HEK293 (cell line): ENCODE results near the gene GZMB.

Experiments
- CTCF ChIA-PET: fragments of 350-600 bp; formaldehyde crosslinking; extraction: SDS; loops from one replicate; lab custom pipeline; 2021; ENCODE audit warnings: antibody characterized with exemption; lab: Yijun Ruan, JAX
- POLR2A ChIA-PET: fragments of 300-600 bp; formaldehyde crosslinking; extraction: SDS; loops from one replicate; lab custom pipeline; 2020; ENCODE audit warnings: antibody characterized with exemption, inconsistent platforms; lab: Yijun Ruan, JAX
- H3K27ac ChIP-seq: fragments of 200-500 bp; sonication (Bioruptor generic); 2 replicates; pipeline ENCODE4 v1.5.1; 2014; ENCODE audit warnings: low read depth, low read length, control low read depth, inconsistent platforms; ENCODE audit errors: extremely low read depth
- H3K36me3 ChIP-seq, 2 experiments: fragments of 200-500 bp in 1 of 2; sonication (Bioruptor generic) in 1 of 2; 1 replicate in 1 of 2; 2 replicates in 1 of 2; pipeline ENCODE4 v1.5.1; 2014 to 2017; ENCODE audit warnings: inconsistent platforms in 2 of 2, low read length in 2 of 2; ENCODE audit not compliant: control insufficient read depth in 2 of 2, insufficient read depth in 1 of 2
- H3K4me1 ChIP-seq: fragments of 200-500 bp; sonication (Bioruptor generic); 2 replicates; pipeline ENCODE4 v1.5.1; 2014; ENCODE audit warnings: mild to moderate bottlenecking, low read length, inconsistent platforms; ENCODE audit not compliant: control insufficient read depth, insufficient read depth
- H3K4me3 ChIP-seq: 2 replicates; pipeline ENCODE4 v1.5.1; 2011; ENCODE audit warnings: low read depth, mild to moderate bottlenecking, control low read depth, low read length, moderate library complexity
- H3K9me3 ChIP-seq: fragments of 200-500 bp; sonication (Bioruptor generic); 2 replicates; pipeline ENCODE4 v1.5.1; 2014; ENCODE audit warnings: low read depth, low read length, inconsistent platforms; ENCODE audit not compliant: control insufficient read depth, insufficient read depth
- HOXD13 ChIP-seq: sonication (generic); formaldehyde crosslinking; IDR thresholded peaks from 2 replicates; pipeline ENCODE4 v1.8.0; 2022; ENCODE audit warnings: missing genetic modification reagents, borderline replicate concordance
- KLF8 ChIP-seq: fragments of 450-650 bp; formaldehyde crosslinking; IDR thresholded peaks from 2 replicates; pipeline ENCODE4 v1.5.1; 2016; ENCODE audit warnings: missing biosample characterization, missing genetic modification characterization
- ZBTB7A ChIP-seq: fragments of 450-650 bp; formaldehyde crosslinking; IDR thresholded peaks from 2 replicates; pipeline ENCODE4 v1.5.1; 2016; ENCODE audit warnings: low read depth, missing biosample characterization, missing genetic modification characterization
- ZNF133 ChIP-seq: fragments of 450-650 bp; formaldehyde crosslinking; IDR thresholded peaks from 2 replicates; pipeline ENCODE4 v1.5.1; 2016; ENCODE audit warnings: missing biosample characterization, missing genetic modification characterization
- ZNF140 ChIP-seq: fragments of 450-650 bp; formaldehyde crosslinking; IDR thresholded peaks from 2 replicates; pipeline ENCODE4 v1.5.1; 2016; ENCODE audit warnings: missing biosample characterization, missing genetic modification characterization
- ZNF146 ChIP-seq: fragments of 450-650 bp; formaldehyde crosslinking; IDR thresholded peaks from 2 replicates; pipeline ENCODE4 v1.5.1; 2016; ENCODE audit warnings: missing biosample characterization, missing genetic modification characterization
- ZNF157 ChIP-seq: fragments of 450-650 bp; formaldehyde crosslinking; IDR thresholded peaks from 2 replicates; pipeline ENCODE4 v1.5.1; 2016; ENCODE audit warnings: missing biosample characterization, missing genetic modification characterization
- ZNF335 ChIP-seq: fragments of 450-650 bp; formaldehyde crosslinking; conservative IDR thresholded peaks from 2 replicates; pipeline ENCODE4 v1.5.1; 2016; ENCODE audit warnings: missing biosample characterization, missing genetic modification characterization
- ZNF394 ChIP-seq: fragments of 450-650 bp; formaldehyde crosslinking; IDR thresholded peaks from 2 replicates; pipeline ENCODE4 v1.5.1; 2016; ENCODE audit warnings: missing biosample characterization, missing genetic modification characterization, mild to moderate bottlenecking, moderate library complexity, borderline replicate concordance
- ZNF416 ChIP-seq: fragments of 450-650 bp; formaldehyde crosslinking; IDR thresholded peaks from 2 replicates; pipeline ENCODE4 v1.5.1; 2016; ENCODE audit warnings: missing biosample characterization, missing genetic modification characterization
- ZNF510 ChIP-seq: fragments of 450-650 bp; formaldehyde crosslinking; IDR thresholded peaks from 2 replicates; pipeline ENCODE4 v1.5.1; 2018; ENCODE audit warnings: mild to moderate bottlenecking, missing genetic modification characterization, missing biosample characterization; ENCODE audit not compliant: insufficient replicate concordance
- ZNF514 ChIP-seq: fragments of 450-650 bp; formaldehyde crosslinking; IDR thresholded peaks from 2 replicates; pipeline ENCODE4 v1.5.1; 2016; ENCODE audit warnings: missing biosample characterization, missing genetic modification characterization
- ZNF544 ChIP-seq: fragments of 450-650 bp; formaldehyde crosslinking; IDR thresholded peaks from 2 replicates; pipeline ENCODE4 v1.5.0; 2017; ENCODE audit warnings: missing biosample characterization, missing genetic modification characterization
- ZSCAN16 ChIP-seq: fragments of 450-650 bp; formaldehyde crosslinking; IDR thresholded peaks from 2 replicates; pipeline ENCODE4 v1.5.1; 2016; ENCODE audit warnings: missing biosample characterization, missing genetic modification characterization
- TF ChIP-seq, protein P1 (sequence below): fragments of 450-650 bp; formaldehyde crosslinking; conservative IDR thresholded peaks from 2 replicates; pipeline ENCODE4 v1.5.1; 2016; ENCODE audit warnings: low read depth, missing biosample characterization, missing genetic modification characterization
- TF ChIP-seq, protein P2 (sequence below): fragments of 450-650 bp; formaldehyde crosslinking; IDR thresholded peaks from 2 replicates; pipeline ENCODE4 v1.5.1; 2016; ENCODE audit warnings: missing biosample characterization, missing genetic modification characterization
- TF ChIP-seq, protein P3 (sequence below): fragments of 450-650 bp; formaldehyde crosslinking; IDR thresholded peaks from 2 replicates; pipeline ENCODE4 v1.5.1; 2016; ENCODE audit warnings: missing biosample characterization, missing genetic modification characterization
- TF ChIP-seq, protein P4 (sequence below): fragments of 450-650 bp; formaldehyde crosslinking; optimal IDR thresholded peaks from 2 replicates; pipeline ENCODE3; 2016; ENCODE audit warnings: missing biosample characterization, mild to moderate bottlenecking, missing genetic modification characterization

The GZMB gene

DNA sequence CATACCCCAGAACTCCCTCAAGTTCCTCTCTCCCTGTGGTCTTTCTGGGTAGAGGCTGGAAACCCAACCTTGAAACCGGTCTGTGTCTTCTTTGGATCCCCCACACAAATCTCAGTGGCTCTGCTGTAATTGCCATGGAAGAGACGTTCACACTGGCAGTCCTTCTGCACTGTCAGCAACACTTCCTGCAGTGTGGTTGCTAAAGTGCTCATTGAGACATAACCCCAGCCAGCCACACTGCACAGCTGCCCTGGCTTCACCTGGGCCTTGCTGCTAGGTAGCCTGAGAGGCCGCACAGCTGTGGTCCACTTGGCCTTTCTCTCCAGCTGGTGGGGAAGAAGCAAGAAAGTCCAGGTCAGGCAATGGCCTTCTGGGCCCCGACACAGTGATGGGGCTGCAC, 26.9 kb downstream of the GZMB start (continued):
- TF ChIP-seq KLF8 (tag by site-specific recombination) (no peak), ZSCAN16 (no peak), ZNF146 (tag by site-specific recombination) (no peak), ZNF133 (tag by site-specific recombination) (no peak), ZNF140 (tag by site-specific recombination) (no peak)

DNA sequence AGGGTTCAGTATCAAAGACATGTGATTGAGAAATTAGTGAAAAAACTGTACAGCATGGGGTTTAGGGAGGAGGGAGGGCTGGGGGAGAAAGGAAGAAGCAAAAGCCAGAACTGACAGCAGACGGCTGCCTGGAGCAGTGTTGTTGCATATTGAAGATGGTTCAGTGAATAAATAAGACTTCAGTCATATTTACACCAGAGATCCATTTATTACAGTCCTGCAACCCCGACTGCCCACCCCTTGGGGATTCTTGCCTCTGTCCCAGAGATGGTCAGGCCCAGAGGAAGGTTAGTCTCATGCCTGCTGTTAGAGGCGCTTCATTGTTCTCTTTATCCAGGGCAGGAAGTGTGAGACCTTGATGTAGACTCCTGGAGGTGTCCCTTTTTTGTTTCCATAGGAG, 27.7 kb downstream of the GZMB start:
- Histone ChIP-seq H3K9me3 (no peaks in the 10 kb centered on the region), H3K4me1 (no peaks in the 10 kb centered on the region)
- TF ChIP-seq ZNF394 (tag by site-specific recombination) (no peak), ZNF510 (tag by site-specific recombination) (no peak), HOXD13 (CRISPR knock-in tag) (no peak), ZNF514 (tag by site-specific recombination) (no peak), ZNF544 (no peak), ZNF416 (tag by site-specific recombination) (no peak), ZBTB7A (no peak), ZNF335 (no peak), ZNF157 (no peak)
- TF ChIP-seq, protein P1, sequence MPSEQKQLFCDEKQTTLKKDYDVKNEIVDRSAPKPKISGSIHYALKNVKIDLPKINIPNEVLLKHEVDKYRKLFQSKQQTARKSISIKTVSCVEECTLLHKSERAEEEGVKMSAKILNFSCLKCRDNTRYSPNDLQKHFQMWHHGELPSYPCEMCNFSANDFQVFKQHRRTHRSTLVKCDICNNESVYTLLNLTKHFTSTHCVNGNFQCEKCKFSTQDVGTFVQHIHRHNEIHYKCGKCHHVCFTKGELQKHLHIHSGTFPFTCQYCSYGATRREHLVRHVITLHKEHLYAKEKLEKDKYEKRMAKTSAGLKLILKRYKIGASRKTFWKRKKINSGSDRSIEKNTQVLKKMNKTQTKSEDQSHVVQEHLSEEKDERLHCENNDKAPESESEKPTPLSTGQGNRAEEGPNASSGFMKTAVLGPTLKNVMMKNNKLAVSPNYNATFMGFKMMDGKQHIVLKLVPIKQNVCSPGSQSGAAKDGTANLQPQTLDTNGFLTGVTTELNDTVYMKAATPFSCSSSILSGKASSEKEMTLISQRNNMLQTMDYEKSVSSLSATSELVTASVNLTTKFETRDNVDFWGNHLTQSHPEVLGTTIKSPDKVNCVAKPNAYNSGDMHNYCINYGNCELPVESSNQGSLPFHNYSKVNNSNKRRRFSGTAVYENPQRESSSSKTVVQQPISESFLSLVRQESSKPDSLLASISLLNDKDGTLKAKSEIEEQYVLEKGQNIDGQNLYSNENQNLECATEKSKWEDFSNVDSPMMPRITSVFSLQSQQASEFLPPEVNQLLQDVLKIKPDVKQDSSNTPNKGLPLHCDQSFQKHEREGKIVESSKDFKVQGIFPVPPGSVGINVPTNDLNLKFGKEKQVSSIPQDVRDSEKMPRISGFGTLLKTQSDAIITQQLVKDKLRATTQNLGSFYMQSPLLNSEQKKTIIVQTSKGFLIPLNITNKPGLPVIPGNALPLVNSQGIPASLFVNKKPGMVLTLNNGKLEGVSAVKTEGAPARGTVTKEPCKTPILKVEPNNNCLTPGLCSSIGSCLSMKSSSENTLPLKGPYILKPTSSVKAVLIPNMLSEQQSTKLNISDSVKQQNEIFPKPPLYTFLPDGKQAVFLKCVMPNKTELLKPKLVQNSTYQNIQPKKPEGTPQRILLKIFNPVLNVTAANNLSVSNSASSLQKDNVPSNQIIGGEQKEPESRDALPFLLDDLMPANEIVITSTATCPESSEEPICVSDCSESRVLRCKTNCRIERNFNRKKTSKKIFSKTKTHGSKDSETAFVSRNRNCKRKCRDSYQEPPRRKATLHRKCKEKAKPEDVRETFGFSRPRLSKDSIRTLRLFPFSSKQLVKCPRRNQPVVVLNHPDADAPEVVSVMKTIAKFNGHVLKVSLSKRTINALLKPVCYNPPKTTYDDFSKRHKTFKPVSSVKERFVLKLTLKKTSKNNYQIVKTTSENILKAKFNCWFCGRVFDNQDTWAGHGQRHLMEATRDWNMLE (tag by site-specific recombination): no peak
- TF ChIP-seq, protein P2, sequence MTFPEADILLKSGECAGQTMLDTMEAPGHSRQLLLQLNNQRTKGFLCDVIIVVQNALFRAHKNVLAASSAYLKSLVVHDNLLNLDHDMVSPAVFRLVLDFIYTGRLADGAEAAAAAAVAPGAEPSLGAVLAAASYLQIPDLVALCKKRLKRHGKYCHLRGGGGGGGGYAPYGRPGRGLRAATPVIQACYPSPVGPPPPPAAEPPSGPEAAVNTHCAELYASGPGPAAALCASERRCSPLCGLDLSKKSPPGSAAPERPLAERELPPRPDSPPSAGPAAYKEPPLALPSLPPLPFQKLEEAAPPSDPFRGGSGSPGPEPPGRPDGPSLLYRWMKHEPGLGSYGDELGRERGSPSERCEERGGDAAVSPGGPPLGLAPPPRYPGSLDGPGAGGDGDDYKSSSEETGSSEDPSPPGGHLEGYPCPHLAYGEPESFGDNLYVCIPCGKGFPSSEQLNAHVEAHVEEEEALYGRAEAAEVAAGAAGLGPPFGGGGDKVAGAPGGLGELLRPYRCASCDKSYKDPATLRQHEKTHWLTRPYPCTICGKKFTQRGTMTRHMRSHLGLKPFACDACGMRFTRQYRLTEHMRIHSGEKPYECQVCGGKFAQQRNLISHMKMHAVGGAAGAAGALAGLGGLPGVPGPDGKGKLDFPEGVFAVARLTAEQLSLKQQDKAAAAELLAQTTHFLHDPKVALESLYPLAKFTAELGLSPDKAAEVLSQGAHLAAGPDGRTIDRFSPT: no peak
- TF ChIP-seq, protein P3, sequence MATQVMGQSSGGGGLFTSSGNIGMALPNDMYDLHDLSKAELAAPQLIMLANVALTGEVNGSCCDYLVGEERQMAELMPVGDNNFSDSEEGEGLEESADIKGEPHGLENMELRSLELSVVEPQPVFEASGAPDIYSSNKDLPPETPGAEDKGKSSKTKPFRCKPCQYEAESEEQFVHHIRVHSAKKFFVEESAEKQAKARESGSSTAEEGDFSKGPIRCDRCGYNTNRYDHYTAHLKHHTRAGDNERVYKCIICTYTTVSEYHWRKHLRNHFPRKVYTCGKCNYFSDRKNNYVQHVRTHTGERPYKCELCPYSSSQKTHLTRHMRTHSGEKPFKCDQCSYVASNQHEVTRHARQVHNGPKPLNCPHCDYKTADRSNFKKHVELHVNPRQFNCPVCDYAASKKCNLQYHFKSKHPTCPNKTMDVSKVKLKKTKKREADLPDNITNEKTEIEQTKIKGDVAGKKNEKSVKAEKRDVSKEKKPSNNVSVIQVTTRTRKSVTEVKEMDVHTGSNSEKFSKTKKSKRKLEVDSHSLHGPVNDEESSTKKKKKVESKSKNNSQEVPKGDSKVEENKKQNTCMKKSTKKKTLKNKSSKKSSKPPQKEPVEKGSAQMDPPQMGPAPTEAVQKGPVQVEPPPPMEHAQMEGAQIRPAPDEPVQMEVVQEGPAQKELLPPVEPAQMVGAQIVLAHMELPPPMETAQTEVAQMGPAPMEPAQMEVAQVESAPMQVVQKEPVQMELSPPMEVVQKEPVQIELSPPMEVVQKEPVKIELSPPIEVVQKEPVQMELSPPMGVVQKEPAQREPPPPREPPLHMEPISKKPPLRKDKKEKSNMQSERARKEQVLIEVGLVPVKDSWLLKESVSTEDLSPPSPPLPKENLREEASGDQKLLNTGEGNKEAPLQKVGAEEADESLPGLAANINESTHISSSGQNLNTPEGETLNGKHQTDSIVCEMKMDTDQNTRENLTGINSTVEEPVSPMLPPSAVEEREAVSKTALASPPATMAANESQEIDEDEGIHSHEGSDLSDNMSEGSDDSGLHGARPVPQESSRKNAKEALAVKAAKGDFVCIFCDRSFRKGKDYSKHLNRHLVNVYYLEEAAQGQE (tag by site-specific recombination): no peak
- TF ChIP-seq, protein P4, sequence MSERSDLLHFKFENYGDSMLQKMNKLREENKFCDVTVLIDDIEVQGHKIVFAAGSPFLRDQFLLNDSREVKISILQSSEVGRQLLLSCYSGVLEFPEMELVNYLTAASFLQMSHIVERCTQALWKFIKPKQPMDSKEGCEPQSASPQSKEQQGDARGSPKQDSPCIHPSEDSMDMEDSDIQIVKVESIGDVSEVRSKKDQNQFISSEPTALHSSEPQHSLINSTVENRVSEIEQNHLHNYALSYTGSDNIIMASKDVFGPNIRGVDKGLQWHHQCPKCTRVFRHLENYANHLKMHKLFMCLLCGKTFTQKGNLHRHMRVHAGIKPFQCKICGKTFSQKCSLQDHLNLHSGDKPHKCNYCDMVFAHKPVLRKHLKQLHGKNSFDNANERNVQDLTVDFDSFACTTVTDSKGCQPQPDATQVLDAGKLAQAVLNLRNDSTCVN (tag by site-specific recombination): no peak
- TF ChIP-seq, all 188 proteins: peak for 0
- POLR2A ChIA-PET: no interaction called here
- CTCF ChIA-PET: interaction anchor here (0.6 to 2.1 kb wide), 12 partner anchors 9 to 612 kb away, joined by 3 to 7 read pairs (median 4); no protein-coding TSS in a partner anchor
- Histone ChIP-seq H3K36me3 (no peaks in the 10 kb centered on the region), H3K4me3 (no peak overlapping the region), H3K27ac (no peak overlapping the region)
